ENCODE results near the gene SPIN1. TPM values are rescaled to one million over a fixed set of nuclear protein-coding genes. Genes with fewer than 3 reads are reported as not detected.

SPIN1 gene
- total and polyA plus RNA-seq, 2 donors (not counting 1 experiment from before 2014, with no cell fraction given), result 9.9 to 24.9 TPM

DNA sequence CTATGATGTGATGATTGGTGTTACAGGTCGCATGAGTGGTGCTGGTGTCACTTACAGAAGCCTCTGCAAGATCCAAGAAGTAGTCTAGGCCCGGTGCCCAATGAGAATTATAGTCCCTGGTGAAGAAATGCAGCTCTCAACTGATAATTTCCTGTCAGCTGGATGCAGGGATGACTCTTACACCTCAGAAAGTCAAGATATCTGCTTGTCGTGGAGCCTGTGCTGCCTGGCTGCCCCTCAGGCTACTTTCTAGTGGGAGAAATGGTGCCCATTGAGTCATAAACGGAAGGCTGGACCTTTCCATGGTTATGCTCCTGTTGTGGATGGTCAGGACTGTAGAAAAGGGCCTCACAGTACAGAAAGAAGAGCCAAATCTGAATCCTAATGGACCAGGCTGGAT lies 99.9 kb downstream of the SPIN1 start:
- TF ChIP-seq EZH2 (IDR thresholded peaks at IDR 0.05; ENCODE audit: borderline replicate concordance, insufficient read depth, low read depth, low read length, poor library complexity, severe bottlenecking), result no peak
- TF ChIP-seq, protein P1, sequence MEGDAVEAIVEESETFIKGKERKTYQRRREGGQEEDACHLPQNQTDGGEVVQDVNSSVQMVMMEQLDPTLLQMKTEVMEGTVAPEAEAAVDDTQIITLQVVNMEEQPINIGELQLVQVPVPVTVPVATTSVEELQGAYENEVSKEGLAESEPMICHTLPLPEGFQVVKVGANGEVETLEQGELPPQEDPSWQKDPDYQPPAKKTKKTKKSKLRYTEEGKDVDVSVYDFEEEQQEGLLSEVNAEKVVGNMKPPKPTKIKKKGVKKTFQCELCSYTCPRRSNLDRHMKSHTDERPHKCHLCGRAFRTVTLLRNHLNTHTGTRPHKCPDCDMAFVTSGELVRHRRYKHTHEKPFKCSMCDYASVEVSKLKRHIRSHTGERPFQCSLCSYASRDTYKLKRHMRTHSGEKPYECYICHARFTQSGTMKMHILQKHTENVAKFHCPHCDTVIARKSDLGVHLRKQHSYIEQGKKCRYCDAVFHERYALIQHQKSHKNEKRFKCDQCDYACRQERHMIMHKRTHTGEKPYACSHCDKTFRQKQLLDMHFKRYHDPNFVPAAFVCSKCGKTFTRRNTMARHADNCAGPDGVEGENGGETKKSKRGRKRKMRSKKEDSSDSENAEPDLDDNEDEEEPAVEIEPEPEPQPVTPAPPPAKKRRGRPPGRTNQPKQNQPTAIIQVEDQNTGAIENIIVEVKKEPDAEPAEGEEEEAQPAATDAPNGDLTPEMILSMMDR (IDR thresholded peaks at IDR 0.05), result no peak
- no peaks in the 10 kb centered on the region for H3K9me3 Mint-ChIP-seq (ENCODE audit: insufficient read depth)
- no peaks in the 10 kb centered on the region for H3K4me1 ChIP-seq (ENCODE audit: control insufficient read depth in 2 of 2, insufficient read depth in 2 of 2, low read length in 2 of 2)
- intact Hi-C loops (cut with micrococcal nuclease), result no loop called here
- H3K27me3 Mint-ChIP-seq, result no peaks in the 10 kb centered on the region
- no peak overlapping the region for H2AFZ ChIP-seq (ENCODE audit: insufficient read depth, low read depth, low read length, poor library complexity, severe bottlenecking)
- no peak overlapping the region for H3K27ac ChIP-seq (ENCODE audit: low read length in 2 of 2)
- no peak overlapping the region for H3K9ac ChIP-seq (ENCODE audit: low read length)
- DNase-seq, result no peak
- ChIA-PET POLR2A (no interaction called here), CTCF (no interaction called here)
- ATAC-seq (ENCODE audit: low read depth), result no peak
- H3K4me2 ChIP-seq (replicated peaks; ENCODE audit: low read depth, low read length, poor library complexity, severe bottlenecking), result no peak overlapping the region
- H3K4me1 Mint-ChIP-seq, result no peaks in the 10 kb centered on the region
- 87% methylated on average over 4 of the region's 4 CpGs for WGBS (ENCODE audit: insufficient coverage)
- no peaks in the 10 kb centered on the region for H3K36me3 ChIP-seq (replicated peaks in 1 of 2; ENCODE audit: control extremely low read depth in 1 of 2, control insufficient read depth in 1 of 2, extremely low read depth in 1 of 2, insufficient read depth in 2 of 2, low read length in 1 of 2)
- H4K20me1 ChIP-seq (ENCODE audit: control insufficient read depth, insufficient read depth, low read length, poor library complexity, severe bottlenecking), result no peaks in the 10 kb centered on the region
- no peak overlapping the region for H3K4me3 ChIP-seq (ENCODE audit: control extremely low read depth in 1 of 5, extremely low read depth in 1 of 5, insufficient read depth in 1 of 5, low read depth in 2 of 5, low read length in 4 of 5)
- no peak overlapping the region for H3K27ac Mint-ChIP-seq
- no peaks in the 10 kb centered on the region for H3K79me2 ChIP-seq (ENCODE audit: control insufficient read depth, insufficient read depth, low read length)
- no peak overlapping the region for H3K4me3 Mint-ChIP-seq
- H3K27me3 ChIP-seq (replicated peaks in 1 of 4; ENCODE audit: control extremely low read depth in 1 of 4, control insufficient read depth in 3 of 4, insufficient read depth in 4 of 4, low read length in 3 of 4), result no peaks in the 10 kb centered on the region
- H3K9me3 ChIP-seq (ENCODE audit: control extremely low read depth in 1 of 3, control insufficient read depth in 2 of 3, insufficient read depth in 1 of 3, low read length in 2 of 3), result no peaks in the 10 kb centered on the region

DNA sequence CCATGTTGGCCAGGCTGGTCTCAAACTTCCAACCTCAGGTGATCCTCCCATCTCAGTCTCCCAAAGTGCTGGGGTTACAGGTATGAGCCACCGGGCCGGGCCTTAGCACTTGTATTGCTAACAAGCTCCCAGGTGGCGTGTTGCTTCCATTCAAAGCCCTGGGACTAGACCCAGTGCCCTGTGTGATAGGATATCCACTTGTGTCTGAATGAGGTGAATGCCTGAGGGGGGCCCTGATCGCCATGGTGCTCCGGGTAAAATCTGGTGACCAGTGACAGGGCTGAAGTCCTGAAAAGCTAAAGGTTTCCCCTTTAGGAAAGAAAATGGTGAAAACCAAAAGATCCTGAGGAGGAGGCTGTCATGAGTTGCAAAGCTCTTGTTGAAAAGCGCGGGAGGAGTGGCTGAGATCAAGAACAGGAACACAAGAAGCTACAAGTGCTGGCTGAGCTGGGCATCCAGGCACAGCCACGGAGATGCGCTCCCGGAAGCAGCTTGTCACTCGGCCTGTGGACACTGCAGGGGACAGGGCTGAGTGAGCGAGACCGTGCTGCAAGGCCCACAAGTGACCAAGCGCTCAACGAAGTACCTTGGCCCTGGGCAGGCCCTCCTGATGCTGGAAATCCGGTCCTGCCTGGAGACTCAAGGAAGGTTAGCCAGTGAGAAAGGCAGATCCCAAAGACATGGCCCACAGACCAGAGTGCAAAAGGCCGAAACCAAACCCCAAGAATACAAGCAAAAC lies 106.9 kb downstream of the SPIN1 start:
- CTCF ChIA-PET, result no interaction called here
- no peak overlapping the region for H3K4me3 Mint-ChIP-seq
- Histone ChIP-seq H3K27me3 (replicated peaks in 1 of 4; ENCODE audit: control extremely low read depth in 1 of 4, control insufficient read depth in 3 of 4, insufficient read depth in 4 of 4, low read length in 3 of 4) (no peaks in the 10 kb centered on the region), H2AFZ (ENCODE audit: insufficient read depth, low read depth, low read length, poor library complexity, severe bottlenecking) (no peak overlapping the region), H3K36me3 (replicated peaks in 1 of 2; ENCODE audit: control extremely low read depth in 1 of 2, control insufficient read depth in 1 of 2, extremely low read depth in 1 of 2, insufficient read depth in 2 of 2, low read length in 1 of 2) (no peaks in the 10 kb centered on the region), H3K9me3 (ENCODE audit: control extremely low read depth in 1 of 3, control insufficient read depth in 2 of 3, insufficient read depth in 1 of 3, low read length in 2 of 3) (no peaks in the 10 kb centered on the region), H4K20me1 (ENCODE audit: control insufficient read depth, insufficient read depth, low read length, poor library complexity, severe bottlenecking) (no peaks in the 10 kb centered on the region), H3K4me3 (ENCODE audit: control extremely low read depth in 1 of 5, extremely low read depth in 1 of 5, insufficient read depth in 1 of 5, low read depth in 2 of 5, low read length in 4 of 5) (no peak overlapping the region), H3K4me1 (ENCODE audit: control insufficient read depth in 2 of 2, insufficient read depth in 2 of 2, low read length in 2 of 2) (no peaks in the 10 kb centered on the region), H3K9ac (ENCODE audit: low read length) (no peak overlapping the region), H3K27ac (ENCODE audit: low read length in 2 of 2) (no peak overlapping the region), H3K4me2 (replicated peaks; ENCODE audit: low read depth, low read length, poor library complexity, severe bottlenecking) (no peak overlapping the region), H3K79me2 (ENCODE audit: control insufficient read depth, insufficient read depth, low read length) (no peaks in the 10 kb centered on the region)
- POLR2A ChIA-PET, result no interaction called here
- DNase-seq, result no peak
- no peak for TF ChIP-seq EZH2 (IDR thresholded peaks at IDR 0.05; ENCODE audit: borderline replicate concordance, insufficient read depth, low read depth, low read length, poor library complexity, severe bottlenecking)
- TF ChIP-seq, protein P1 (IDR thresholded peaks at IDR 0.05), result no peak
- ATAC-seq (ENCODE audit: low read depth), result no peak
- no peaks in the 10 kb centered on the region for H3K4me1 Mint-ChIP-seq
- WGBS (ENCODE audit: insufficient coverage), result 95% methylated on average over 16 of the region's 17 CpGs
- intact Hi-C loops (cut with micrococcal nuclease), result no loop called here
- H3K9me3 Mint-ChIP-seq (ENCODE audit: insufficient read depth), result no peaks in the 10 kb centered on the region
- H3K27me3 Mint-ChIP-seq, result no peaks in the 10 kb centered on the region
- no peak overlapping the region for H3K27ac Mint-ChIP-seq

Measured in B cell (primary cell).